Measurements from ENCODE around the gene SPATA2. TPM values are rescaled to one million over a fixed set of nuclear protein-coding genes. Genes with fewer than 3 reads are reported as not detected.

Gene SPATA2
- total and polyA plus RNA-seq, 2 of the 13 experiments (the other 11 are each of a cell fraction or from before 2014, with no cell fraction given): 3.2 to 8.7 TPM

GRCh38 chr20:49887251-49888211, 27.8 kb downstream of the SPATA2 start:
- H3K27ac ChIP-seq (ENCODE audit: extremely low read length, insufficient read depth, low read length): no peak overlapping the region
- ChIA-PET POLR2A (interaction anchor here (0.8 kb wide), 1 partner anchor 27 kb away, joined by 3 read pairs; no protein-coding TSS in a partner anchor), CTCF (ENCODE audit: low intra/inter-chr PET ratio, low total read pairs) (interaction anchor here (1.2 to 4.3 kb wide), 4 partner anchors 41 to 553 kb away, joined by 6 to 74 read pairs (median 18); no protein-coding TSS in a partner anchor)
- H3K79me2 ChIP-seq (ENCODE audit: insufficient read depth, low read length): no peaks in the 10 kb centered on the region
- intact Hi-C loops (cut with micrococcal nuclease; ENCODE audit: unreplicated experiment) (loop anchor here (1.0 to 2.0 kb wide), 4 partner anchors 41 to 347 kb away; no protein-coding TSS in a partner anchor), in situ Hi-C loops (cut with HindIII; ENCODE audit: extremely low pct_ligation_motif_present, low pct_unique_long_range_greater_than_20kb) (loop anchor here (5.0 to 25.0 kb wide), 2 partner anchors 280 to 550 kb away; no protein-coding TSS in a partner anchor)
- H3K4me3 ChIP-seq (replicated peaks in 1 of 3; ENCODE audit: insufficient read depth in 1 of 3, low read depth in 2 of 3, low read length in 3 of 3): no peak overlapping the region
- ATAC-seq (no peak), FAIRE-seq (no peak), DNase-seq (ENCODE audit: low spot score) (no peak)
- H3K4me2 ChIP-seq (ENCODE audit: low read depth, low read length): no peak overlapping the region
- peaks cover 13 to 28% of the 10 kb centered on the region in 2 experiments for H3K36me3 ChIP-seq (replicated peaks in 1 of 2; ENCODE audit: control insufficient read depth in 1 of 2, insufficient read depth in 2 of 2, low read length in 2 of 2)
- H3K27me3 ChIP-seq (ENCODE audit: control insufficient read depth in 1 of 2, insufficient read depth in 2 of 2, low read length in 2 of 2): no peaks in the 10 kb centered on the region
- no peak overlapping the region for H2AFZ ChIP-seq (ENCODE audit: low read length)
- H4K20me1 ChIP-seq (ENCODE audit: insufficient read depth, low read length): no peaks in the 10 kb centered on the region
- no peaks in the 10 kb centered on the region for H3K9me3 ChIP-seq (ENCODE audit: low read length)
- no peak overlapping the region for H3K9ac ChIP-seq (ENCODE audit: insufficient read depth, low read depth, low read length)
- 91% methylated on average over 24 of the region's 32 CpGs for WGBS (ENCODE audit: low lambda C conversion rate)
- no TSS peak for BruUV-seq (replicated peaks)
- peaks cover 14% of the 10 kb centered on the region for H3K4me1 ChIP-seq (ENCODE audit: insufficient read depth, low read length)
- TF ChIP-seq KLF12 (CRISPR knock-in tag; IDR thresholded peaks at IDR 0.05; ENCODE audit: borderline replicate concordance) (no peak), ZNF687 (CRISPR knock-in tag; IDR thresholded peaks at IDR 0.05) (peak; percentile 31; the same call in 1 of the 2 replicates), ZNF772 (CRISPR knock-in tag; IDR thresholded peaks at IDR 0.05) (no peak), ZNF883 (CRISPR knock-in tag; IDR thresholded peaks at IDR 0.05; ENCODE audit: not compliant biosample characterization) (peak; percentile 53), CHD2 (IDR thresholded peaks at IDR 0.05; ENCODE audit: low read depth, low read length) (no peak), ZNF546 (CRISPR knock-in tag; conservative IDR thresholded peaks at IDR 0.05) (no peak), ZNF253 (CRISPR knock-in tag; IDR thresholded peaks at IDR 0.05; ENCODE audit: borderline replicate concordance) (no peak), RELA (CRISPR knock-in tag; IDR thresholded peaks at IDR 0.05) (no peak), ATF3 (CRISPR knock-in tag; IDR thresholded peaks at IDR 0.05) (no peak), AGO2 (optimal IDR thresholded peaks at IDR 0.05; ENCODE audit: low read depth, low read length) (no peak), TSC22D2 (CRISPR knock-in tag; IDR thresholded peaks at IDR 0.05; ENCODE audit: borderline replicate concordance) (no peak), ZFP37 (CRISPR knock-in tag; IDR thresholded peaks at IDR 0.05; ENCODE audit: borderline replicate concordance) (no peak), ZNF768 (CRISPR knock-in tag; IDR thresholded peaks at IDR 0.05) (peak; percentile 51; the same call in 1 of the 2 replicates), ZNF547 (CRISPR knock-in tag; IDR thresholded peaks at IDR 0.05) (no peak), ZUFSP (CRISPR knock-in tag; IDR thresholded peaks at IDR 0.05; ENCODE audit: borderline replicate concordance) (no peak), ZNF703 (CRISPR knock-in tag; IDR thresholded peaks at IDR 0.05; ENCODE audit: borderline replicate concordance) (no peak)

Data from HepG2 (cell line).